ENCODE measurements around the gene DUXB.

Gene DUXB

DNA sequence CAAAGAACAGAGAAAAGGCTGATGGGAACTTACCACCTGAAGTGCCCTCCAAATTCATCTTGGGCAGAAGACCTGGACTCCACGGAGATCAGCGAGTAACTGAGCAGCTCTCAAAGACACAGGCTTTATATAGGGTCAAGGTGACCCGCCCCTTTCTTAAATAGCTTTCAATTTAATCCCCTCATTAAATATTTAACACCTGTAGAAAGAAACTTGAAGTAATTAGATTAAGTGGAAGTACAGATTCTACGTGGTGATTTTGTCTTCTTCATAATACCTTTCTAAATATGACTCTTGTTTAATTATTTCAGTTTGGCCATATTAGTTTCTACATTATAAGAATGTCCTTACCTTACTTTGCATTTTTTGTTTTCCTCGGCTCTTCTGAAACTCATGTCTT is at the start of gene DUXB:
DUXB (minus strand) TSS at position 101 of the 400 bp plus-strand sequence; CDS start at position 58, 43 bp downstream.
- no peak for DNase-seq (ENCODE audit: low read depth)

DNA sequence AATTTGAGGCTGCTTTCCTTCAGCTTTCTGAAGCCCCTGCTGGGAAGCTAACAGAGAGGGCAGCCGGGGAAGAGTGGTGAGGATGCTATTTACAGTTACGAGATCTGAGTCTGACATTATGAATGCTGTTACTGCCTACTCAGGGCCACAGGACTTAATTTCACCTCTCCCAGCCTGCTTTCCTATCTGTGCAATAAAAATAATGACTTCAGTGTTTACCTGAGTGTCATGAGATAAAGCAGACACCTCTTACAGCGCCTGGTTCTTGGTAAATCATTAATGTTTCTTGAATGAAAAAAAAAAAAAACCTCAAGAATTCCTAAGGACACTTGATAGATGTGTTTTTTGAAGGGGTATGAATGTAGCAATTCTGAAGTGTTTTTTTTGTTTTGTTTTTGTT is 49.3 kb upstream of the DUXB start:
- no peak for DNase-seq (ENCODE audit: low read depth)

DNA sequence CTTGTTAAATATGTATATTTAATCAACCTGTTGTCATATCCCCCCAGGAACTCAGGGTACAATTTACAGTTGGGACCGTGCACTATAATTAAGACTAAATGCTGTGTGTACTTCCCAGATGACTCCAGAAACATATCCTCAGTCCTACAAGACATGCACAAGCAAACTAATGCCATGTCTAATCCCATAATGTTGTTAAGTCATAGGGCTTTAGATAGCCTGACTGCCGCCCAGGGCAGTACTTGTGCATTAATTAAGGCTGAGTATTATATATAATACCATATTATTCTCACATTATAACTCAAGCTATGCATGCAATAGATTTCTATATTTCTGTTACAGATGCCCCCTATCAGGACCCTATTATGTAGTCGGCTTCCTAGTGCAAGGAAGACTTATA is 45.1 kb upstream of the DUXB start:
- DNase-seq (ENCODE audit: low read depth) = no peak

GRCh38 chr16:75745823-75746222 is 44.6 kb upstream of the DUXB start:
- no peak for DNase-seq (ENCODE audit: low read depth)

DNA sequence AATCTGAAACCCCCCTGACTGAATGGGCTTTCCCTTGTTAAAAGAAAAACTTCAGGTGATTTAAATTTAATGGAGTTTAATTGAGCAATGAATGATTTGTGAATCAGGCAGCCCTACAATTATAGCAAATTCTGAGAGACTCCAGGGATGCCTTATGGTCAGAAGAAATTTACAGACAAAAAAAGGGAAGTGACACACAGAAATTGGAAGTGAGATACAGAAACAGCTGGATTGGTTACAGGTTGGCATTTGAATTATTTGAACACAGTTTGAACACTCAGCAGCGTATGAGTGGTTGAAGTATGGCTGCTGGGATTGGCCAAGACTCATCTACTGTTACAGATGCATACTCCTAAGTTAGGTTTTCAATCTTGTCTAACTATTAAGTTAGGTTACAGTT is 44.0 kb upstream of the DUXB start:
- no peak for DNase-seq (ENCODE audit: low read depth)

GRCh38 chr16:75742424-75743047 is 41.3 kb upstream of the DUXB start:
- no peak for DNase-seq (ENCODE audit: low read depth)

DNA sequence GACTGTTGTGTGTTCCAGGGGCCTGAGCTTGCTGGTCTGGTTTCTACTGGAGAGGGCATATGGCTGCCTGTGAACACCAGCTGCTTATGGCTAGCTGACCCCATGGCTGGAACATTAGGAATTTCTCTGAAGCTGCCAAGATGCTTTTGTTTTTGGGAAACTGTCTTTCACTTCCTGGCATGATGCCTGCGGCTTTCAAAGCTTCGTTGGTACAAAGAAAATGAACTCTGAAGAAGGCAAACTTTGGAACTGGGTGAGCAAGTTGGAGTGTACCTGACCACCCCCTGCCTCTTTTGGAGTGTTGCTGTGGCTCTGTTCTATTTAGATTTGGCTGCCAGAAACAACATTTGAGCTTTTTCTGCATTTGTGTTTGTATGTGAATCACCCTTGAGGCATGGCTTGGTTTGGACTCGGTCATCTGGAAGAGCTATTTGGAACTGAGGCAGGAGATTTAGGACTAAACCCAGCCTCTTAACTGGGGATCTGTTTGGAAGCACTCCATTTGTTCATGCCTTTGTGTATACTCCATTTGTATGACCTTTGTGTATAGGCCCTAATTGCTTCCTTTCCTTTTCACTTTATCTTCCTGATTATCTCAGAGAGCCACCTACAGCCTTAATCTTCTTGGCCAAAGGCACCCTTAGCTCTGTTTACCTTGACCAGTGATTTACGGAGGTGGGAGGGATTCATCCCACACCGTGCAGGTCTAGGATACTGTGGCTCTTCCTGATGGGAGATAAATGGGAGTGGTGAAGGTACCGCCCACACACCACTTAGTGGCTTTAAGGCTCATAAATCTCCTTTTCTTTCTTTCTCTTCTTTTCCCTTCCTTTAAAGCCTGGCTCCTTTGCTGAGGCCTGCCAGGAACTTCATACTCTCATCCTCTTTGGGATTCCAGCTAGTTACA is 32.3 kb upstream of the DUXB start:
- DNase-seq (ENCODE audit: low read depth) = no peak

DNA sequence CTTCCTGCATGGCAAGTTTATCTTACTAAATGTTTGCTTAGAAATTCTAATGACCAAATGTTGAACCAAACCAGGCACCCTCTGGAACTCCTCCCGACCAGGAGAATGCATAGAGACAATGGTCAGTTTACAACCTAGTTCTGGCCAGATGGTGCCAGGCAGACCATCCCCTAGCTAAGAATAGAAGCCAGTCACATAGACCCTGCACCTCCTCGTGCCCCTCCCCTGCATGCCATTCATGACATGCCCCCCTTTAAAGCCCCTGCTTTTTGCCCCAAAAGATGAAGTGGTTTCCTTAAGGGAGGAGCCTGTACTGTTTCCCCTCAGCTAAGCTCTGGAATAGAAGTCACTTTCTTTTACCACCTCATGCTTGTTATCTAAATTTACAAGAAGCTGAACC is 31.6 kb upstream of the DUXB start:
- DNase-seq (ENCODE audit: low read depth) = no peak

- no peak for DNase-seq (ENCODE audit: low read depth)
Measured at GRCh38 chr16:75727221-75727620, 26.0 kb upstream of the DUXB start.

DNA sequence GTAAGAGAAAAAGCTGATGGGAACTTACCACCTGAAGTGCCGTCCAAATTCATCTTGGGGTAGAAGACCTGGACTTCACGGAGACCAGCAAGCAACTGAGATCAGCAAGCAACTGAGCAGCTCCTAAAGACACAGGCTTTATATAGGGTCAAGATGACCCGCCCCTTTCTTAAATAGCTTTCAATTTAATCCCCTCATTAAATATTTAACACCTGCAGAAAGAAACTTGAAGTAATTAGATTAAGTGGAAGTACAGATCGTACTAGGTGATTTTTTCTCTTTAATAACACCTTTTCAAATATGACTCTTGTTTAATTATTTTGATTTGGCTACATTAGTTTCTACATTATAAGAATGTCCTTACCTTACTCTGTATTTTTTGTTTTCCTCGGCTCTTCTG is 25.1 kb upstream of the DUXB start, which contains the start of gene CPHXL:
CPHXL (minus strand) TSS at position 101 of the 400 bp plus-strand sequence; CDS start at position 53, 48 bp downstream.
- no peak for DNase-seq (ENCODE audit: low read depth)

DNA sequence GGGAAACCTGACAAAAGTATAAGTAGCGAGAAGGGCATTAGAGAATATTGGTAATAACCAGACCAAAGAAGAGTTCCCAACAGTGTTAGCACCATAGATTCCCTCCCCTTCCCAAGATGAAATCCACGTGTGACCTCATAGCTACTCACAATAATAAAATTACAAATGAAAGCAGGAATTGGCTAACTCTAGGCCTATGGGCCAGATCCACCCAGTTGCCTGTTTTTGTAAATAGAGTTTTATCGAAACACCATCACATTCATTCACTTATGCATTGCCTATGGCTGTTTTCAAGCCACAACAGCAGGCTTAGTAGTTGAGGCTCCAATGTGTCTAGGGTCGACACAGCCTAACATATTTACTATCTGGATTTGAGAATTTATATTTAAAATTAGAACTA is 17.2 kb upstream of the DUXB start:
- no peak for DNase-seq (ENCODE audit: low read depth)

- no peak for DNase-seq (ENCODE audit: low read depth)
Measured at GRCh38 chr16:75714661-75715060, 13.4 kb upstream of the DUXB start.

DNA sequence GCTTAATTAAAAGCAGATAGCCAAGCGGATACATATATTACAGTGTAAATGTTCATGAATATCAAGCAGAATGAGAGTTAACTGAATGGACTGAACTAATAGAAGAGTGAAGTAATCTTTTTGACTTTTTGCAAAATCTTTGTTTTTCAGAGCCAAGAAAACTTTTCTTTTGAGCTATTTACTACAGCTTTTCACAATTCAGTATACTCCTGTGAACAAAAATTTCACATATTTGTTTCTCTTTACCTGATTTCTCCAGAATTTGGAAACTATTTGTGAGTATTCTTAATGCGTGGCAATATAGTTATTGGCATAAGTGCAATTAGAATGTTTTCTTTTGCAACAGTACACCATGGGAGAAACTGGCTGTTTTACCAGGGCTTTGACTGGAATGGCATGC is 9.1 kb upstream of the DUXB start:
- no peak for DNase-seq (ENCODE audit: low read depth)

- no peak for DNase-seq (ENCODE audit: low read depth)
Measured at GRCh38 chr16:75703306-75703705, 2.0 kb upstream of the DUXB start.

DNA sequence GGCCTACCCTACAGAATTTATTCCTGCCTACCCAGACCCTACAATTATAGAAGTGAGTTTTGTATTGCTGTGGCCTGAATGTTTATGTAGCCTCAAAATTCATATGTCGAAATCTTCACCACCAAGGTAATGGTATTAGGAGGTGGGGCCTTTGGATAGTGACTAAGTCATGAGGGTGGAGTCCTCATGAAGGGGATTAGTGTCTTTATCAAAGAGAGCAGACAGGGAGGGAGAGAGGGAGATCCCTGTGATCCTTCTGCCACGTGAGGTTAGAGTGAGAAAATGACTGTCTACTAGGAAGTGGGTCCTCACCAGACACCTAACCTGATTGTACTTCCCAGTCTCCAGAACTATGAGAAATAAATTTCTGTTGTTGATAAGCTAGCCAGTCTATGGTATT is 981 bp upstream of the DUXB start:
- DNase-seq (ENCODE audit: low read depth) = no peak

DNA sequence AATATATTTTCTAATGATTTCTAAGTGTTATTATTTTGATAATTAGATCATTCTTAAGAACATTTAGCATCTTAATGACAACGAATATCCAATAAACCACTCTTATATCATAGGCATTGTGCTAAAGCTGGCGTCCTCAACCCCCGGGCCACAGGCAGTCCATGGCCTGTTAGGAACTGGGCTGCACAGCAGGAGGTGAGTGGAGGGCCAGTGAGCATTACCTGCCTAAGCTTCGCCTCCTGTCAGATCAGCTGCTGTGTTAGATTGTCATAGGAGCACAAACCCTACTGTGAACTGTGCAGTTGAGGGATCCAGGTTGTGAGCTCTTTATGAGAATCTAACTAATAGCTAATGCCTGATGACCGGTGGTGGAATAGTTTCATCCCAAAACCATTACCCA is 3.7 kb downstream of the DUXB start:
- DNase-seq (ENCODE audit: low read depth) = no peak

GRCh38 chr16:75695708-75696107 is 5.6 kb downstream of the DUXB start:
- no peak for DNase-seq (ENCODE audit: low read depth)

DNA sequence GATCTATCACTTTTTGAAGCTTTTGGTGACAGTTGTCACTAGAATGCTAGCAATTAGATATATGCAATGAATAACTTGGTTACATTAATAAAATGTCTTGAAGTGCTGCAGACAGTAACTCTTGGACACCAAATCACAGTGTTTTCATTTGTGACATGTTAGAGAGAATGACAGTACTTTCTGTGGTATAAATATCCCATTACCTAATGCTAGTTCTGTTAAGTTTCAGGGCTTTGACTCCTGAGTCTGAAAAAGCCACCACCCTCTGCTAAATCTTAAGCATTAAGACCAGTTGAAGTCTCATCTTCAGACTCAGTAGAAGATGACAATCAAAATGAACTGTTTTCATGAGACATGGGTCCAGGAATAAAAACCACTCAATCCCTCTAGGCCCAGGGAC is 13.9 kb downstream of the DUXB start:
- DNase-seq (ENCODE audit: low read depth) = no peak

DNA sequence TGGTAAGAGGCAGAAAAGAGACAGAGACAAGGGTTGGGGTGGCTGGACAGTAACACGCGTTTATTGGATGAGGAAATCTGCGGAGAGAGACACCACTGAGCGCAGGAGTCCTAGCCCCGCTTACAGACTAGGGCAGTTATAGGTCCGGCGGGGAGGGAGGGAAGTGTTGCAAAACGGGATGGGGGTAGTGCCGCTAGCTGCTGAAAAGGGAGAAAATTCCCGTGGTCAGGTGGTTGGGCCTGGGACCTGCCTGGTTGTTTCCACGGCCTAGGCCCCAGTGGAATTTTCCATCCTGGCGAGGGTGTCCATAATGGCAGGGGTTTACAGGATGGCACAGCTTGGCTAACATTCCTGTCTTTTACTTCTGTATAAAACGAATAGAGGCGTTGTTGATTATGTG is 19.0 kb downstream of the DUXB start:
- no peak for DNase-seq (ENCODE audit: low read depth)

DNA sequence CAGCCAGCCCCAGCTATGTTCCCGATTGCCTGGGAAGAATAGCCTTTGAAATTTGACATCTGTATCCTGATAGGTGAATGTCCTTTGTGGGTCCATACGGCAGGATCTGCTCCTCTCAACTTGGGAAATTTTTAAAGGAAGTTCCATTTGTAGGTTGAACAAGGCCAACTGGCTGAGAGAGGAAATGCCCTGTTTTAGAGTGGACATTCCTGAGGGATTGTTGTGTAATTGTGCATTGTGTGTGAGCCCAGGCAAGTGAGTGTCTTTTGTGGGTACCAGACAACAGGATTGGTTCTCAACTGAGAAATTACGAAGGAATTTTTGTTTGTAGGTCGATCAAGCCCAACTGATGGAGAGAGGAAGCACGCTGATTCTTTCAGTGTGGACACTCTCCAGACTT is 21.9 kb downstream of the DUXB start:
- DNase-seq (ENCODE audit: low read depth) = no peak

DNA sequence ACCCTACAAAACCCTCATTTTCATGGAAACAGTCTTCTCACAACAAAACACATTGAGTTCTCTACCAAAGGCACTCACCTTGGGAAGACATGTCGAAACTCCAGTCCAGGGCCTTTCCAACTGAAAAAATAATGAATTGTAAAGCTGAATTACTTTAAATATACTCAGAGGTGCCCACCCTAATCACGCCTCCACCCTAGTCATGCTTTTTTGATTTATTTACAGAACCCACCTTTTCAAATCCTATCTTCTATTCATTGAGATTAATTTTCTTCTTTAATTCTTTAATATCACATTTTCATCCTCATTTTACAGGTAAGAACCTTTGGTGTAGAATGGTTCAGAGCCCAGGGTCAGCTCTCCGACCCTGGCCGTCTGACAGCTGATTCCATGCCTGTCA is 24.4 kb downstream of the DUXB start, which contains the start of gene CPHXL2:
CPHXL2 (minus strand) TSS at position 101 of the 400 bp plus-strand sequence; CDS start at position 91, 10 bp downstream.
- DNase-seq (ENCODE audit: low read depth) = no peak

GRCh38 chr16:75667503-75667902 is 33.8 kb downstream of the DUXB start:
- DNase-seq (ENCODE audit: low read depth) = no peak

- DNase-seq (ENCODE audit: low read depth) = no peak
Measured at GRCh38 chr16:75660726-75661302, 40.4 kb downstream of the DUXB start.

Measured in T-helper 22 cell (primary cell).